Fibroblast of the aortic adventitia (primary cell): ENCODE results near the gene NOS1. TPM values are rescaled to one million over a fixed set of nuclear protein-coding genes. Genes with fewer than 3 reads are reported as not detected.

Experiments
- DNase-seq: peaks from one replicate; pipeline ENCODE4 v3.0.0-alpha.2; 2010; ENCODE audit warnings: low read depth
- H3K4me3 ChIP-seq: 2 replicates; pipeline ENCODE4 v1.5.1; 2011; ENCODE audit warnings: low read depth, mild to moderate bottlenecking, control low read depth, low read length, moderate library complexity
- total RNA-seq: library from RNA; depleted of rRNA; stranded (reverse); fragments of >200 nt; gene quantifications from 2 replicates; pipeline ENCODE4 v1.2.3, GENCODE V29; 2012; ENCODE audit warnings: low replicate concordance
- TF ChIP-seq, protein P1 (sequence below): IDR thresholded peaks from 2 replicates; pipeline ENCODE4 v1.5.1; 2011; ENCODE audit warnings: mild to moderate bottlenecking, low read length, control low read depth, inconsistent platforms; ENCODE audit not compliant: insufficient read depth

The NOS1 gene
- total RNA-seq, 1 donor, result not detected

GRCh38 chr12:117360551-117361346, 677 bp downstream of the NOS1 start:
- TF ChIP-seq, protein P1, sequence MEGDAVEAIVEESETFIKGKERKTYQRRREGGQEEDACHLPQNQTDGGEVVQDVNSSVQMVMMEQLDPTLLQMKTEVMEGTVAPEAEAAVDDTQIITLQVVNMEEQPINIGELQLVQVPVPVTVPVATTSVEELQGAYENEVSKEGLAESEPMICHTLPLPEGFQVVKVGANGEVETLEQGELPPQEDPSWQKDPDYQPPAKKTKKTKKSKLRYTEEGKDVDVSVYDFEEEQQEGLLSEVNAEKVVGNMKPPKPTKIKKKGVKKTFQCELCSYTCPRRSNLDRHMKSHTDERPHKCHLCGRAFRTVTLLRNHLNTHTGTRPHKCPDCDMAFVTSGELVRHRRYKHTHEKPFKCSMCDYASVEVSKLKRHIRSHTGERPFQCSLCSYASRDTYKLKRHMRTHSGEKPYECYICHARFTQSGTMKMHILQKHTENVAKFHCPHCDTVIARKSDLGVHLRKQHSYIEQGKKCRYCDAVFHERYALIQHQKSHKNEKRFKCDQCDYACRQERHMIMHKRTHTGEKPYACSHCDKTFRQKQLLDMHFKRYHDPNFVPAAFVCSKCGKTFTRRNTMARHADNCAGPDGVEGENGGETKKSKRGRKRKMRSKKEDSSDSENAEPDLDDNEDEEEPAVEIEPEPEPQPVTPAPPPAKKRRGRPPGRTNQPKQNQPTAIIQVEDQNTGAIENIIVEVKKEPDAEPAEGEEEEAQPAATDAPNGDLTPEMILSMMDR, result no peak
- no peak for DNase-seq
- H3K4me3 ChIP-seq, result no peak overlapping the region

GRCh38 chr12:117360222-117360550, 1.2 kb downstream of the NOS1 start:
- DNase-seq, result no peak
- no peak overlapping the region for H3K4me3 ChIP-seq
- TF ChIP-seq, protein P1, result no peak

DNA sequence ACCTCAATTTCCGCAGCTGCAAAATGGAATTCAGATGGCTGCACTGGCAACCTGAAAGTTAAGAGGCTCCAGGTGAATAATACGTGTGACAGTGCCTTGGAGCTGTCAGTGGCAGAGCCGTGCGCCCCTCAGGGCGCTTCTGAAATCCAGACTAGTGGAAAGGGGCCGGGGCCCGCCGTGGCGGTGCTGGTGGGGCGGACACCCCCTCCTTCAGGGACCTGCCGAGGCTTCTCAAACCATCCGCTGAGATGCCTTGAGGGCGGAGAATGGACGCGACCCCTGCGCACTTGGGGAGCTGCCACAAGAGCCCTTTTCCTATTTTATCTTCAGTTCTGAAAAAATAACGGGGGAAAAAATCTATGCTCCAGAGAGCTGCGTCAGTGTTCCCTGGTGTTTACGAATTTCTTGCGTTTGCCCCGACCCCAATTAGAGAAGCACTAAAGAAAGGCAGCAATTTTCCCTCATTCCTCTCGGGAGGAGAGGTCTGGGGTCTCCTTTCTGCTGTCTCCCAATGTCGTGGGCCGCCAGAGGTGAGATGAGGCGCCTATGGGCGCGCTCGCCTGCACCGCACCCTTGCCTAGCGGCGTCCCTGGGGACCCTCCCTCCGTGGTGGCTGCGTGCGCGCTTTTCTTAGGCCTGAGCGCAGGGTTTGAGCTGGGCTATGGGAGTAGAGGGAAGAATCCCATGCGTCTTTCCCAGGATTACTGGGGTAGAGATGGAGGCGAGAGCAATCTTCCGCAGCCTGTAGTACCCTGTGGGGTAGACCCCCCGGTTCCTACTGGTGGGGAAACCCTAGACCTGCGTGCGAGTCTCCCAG, 2.2 kb downstream of the NOS1 start:
- TF ChIP-seq, protein P1, result no peak
- no peak overlapping the region for H3K4me3 ChIP-seq
- no peak for DNase-seq

DNA sequence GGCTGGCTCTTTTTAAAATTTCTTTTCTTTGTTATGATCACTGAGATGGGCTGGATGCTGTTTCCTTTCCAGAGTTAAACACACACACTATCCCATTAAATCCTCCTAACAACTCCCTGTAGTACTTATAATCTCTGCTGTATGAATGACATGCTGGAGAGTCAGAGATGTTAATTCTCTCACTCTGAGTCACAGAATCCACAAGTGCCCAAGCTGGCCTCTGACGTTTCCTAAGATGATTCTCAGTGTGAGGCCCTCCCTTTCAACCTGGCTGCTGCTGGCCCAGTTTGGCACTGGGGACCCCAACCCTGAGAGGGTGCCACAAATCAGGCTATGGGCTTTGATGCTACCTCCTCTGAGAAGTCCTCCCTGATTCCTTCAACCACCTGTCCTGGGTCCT, 5.4 kb downstream of the NOS1 start:
- DNase-seq, result no peak
- TF ChIP-seq, protein P1, result no peak
- H3K4me3 ChIP-seq, result no peak overlapping the region

GRCh38 chr12:117352883-117353282, 8.5 kb downstream of the NOS1 start:
- TF ChIP-seq, protein P1, result no peak
- no peak overlapping the region for H3K4me3 ChIP-seq
- DNase-seq, result no peak

- no peak overlapping the region for H3K4me3 ChIP-seq
- TF ChIP-seq, protein P1, result no peak
- DNase-seq, result no peak
Measured at GRCh38 chr12:117352206-117352605, 9.2 kb downstream of the NOS1 start.
